ENCODE results near the gene ZBTB48. TPM values are rescaled to one million over a fixed set of nuclear protein-coding genes. Genes with fewer than 3 reads are reported as not detected.

The ZBTB48 gene
- total and polyA plus RNA-seq, 12 donors = 6.8 to 245 (median 31.2) TPM

DNA sequence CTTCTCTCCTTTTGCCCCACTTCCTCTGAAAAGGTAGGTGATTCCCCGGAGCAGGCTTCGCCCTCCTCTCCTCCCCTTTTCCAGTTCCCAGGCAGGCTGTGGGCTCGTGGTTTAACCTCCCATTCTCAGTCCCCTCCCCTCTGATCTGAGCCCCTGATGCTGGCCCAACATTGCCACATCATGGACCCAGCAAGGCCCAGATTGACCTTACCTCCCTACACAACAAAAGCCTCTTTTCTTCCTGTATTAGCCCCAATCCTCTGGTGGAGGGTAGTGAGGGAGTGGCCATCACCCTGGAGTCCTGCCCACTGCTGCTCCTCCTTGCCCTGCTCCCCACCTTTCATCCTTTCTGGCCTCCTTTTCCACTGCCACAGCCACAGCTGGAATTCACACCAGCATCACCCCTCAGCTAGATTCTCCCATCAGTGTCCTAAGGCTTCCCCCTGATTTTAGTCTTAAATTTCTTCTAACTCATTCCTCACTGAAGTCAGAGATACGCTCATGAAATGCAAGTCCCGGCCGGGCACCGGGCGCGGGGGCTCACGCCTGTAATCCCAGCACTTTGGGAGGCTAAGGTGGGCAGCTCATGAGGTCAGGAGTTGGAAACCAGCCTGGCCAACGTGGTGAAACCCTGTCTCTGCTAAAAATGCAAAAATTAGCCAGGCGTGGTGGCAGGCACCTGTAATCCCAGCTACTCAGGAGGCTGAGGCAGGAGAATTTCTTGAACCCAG lies 7.0 kb upstream of the ZBTB48 start:
- TF ChIP-seq POLR2A (IDR thresholded peaks at IDR 0.05) = no peak
- TF ChIP-seq, protein P1, sequence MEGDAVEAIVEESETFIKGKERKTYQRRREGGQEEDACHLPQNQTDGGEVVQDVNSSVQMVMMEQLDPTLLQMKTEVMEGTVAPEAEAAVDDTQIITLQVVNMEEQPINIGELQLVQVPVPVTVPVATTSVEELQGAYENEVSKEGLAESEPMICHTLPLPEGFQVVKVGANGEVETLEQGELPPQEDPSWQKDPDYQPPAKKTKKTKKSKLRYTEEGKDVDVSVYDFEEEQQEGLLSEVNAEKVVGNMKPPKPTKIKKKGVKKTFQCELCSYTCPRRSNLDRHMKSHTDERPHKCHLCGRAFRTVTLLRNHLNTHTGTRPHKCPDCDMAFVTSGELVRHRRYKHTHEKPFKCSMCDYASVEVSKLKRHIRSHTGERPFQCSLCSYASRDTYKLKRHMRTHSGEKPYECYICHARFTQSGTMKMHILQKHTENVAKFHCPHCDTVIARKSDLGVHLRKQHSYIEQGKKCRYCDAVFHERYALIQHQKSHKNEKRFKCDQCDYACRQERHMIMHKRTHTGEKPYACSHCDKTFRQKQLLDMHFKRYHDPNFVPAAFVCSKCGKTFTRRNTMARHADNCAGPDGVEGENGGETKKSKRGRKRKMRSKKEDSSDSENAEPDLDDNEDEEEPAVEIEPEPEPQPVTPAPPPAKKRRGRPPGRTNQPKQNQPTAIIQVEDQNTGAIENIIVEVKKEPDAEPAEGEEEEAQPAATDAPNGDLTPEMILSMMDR (IDR thresholded peaks at IDR 0.05) = no peak
- Histone ChIP-seq H3K9me3 (replicated peaks in 1 of 3) (no peaks in the 10 kb centered on the region), H3K27ac (no peak overlapping the region), H3K4me1 (replicated peaks in 1 of 2) (no peaks in the 10 kb centered on the region), H3K27me3 (no peaks in the 10 kb centered on the region), H3K4me3 (no peak overlapping the region), H3K36me3 (replicated peaks in 1 of 2) (no peaks in the 10 kb centered on the region)
- 69 to 86% (median 72%) methylated on average over 12 of the region's 12 CpGs for WGBS, 4 donors
- no peak for DNase-seq
- intact Hi-C loops (cut with DNase I) = no loop called here

DNA sequence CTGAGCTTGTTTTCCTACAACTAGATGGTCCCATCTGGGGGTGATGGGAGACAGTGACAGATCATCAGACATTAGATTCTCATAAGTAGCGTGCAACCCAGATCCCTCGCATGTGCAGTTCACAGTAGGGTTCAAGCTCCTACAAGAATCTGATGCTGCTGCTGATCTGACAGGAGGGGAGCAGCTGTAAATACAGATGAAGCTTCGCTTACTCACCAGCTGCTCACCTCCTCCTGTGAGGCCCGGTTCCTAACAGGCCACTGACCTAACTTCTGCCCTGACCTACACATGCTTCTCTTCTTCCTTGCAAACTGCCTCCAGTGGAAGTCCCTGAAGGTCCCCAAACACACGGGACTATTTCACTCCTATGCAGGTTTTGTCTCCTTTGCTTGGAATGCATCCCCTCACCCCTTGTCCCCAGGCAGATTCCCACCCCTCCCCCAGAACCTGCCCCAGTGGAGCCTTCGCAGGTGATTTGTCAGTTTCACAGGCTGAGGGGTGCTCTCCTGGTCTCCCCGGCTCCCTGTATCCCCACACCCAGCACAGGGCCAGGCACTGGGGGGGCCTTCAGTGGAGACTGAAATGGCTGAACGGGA lies 5.7 kb upstream of the ZBTB48 start:
- Histone ChIP-seq H3K36me3 (replicated peaks in 1 of 2) (no peaks in the 10 kb centered on the region), H3K4me1 (replicated peaks in 1 of 2) (peaks cover under 1 to 2% of the 10 kb centered on the region in 2 donors), H3K4me3 (no peak overlapping the region), H3K9me3 (replicated peaks in 1 of 3) (no peaks in the 10 kb centered on the region), H3K27me3 (no peaks in the 10 kb centered on the region), H3K27ac (no peak overlapping the region)
- intact Hi-C loops (cut with DNase I) = no loop called here
- no peak for TF ChIP-seq POLR2A (IDR thresholded peaks at IDR 0.05)
- TF ChIP-seq, protein P1 (IDR thresholded peaks at IDR 0.05) = no peak
- DNase-seq = no peak
- WGBS, 4 donors = 77 to 85% (median 80%) methylated on average over 8 of the region's 8 CpGs

DNA sequence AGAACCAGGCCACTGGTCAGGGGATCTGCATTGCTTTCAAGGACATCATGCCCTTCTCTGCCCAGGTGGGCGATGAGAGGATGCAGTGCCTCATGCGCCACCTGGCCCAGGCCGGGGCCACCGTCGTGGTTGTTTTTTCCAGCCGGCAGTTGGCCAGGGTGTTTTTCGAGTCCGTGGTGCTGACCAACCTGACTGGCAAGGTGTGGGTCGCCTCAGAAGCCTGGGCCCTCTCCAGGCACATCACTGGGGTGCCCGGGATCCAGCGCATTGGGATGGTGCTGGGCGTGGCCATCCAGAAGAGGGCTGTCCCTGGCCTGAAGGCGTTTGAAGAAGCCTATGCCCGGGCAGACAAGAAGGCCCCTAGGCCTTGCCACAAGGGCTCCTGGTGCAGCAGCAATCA lies 5.0 kb upstream of the ZBTB48 start:
- Histone ChIP-seq H3K27me3 (no peaks in the 10 kb centered on the region), H3K27ac (no peak overlapping the region), H3K9me3 (replicated peaks in 1 of 3) (no peaks in the 10 kb centered on the region), H3K4me3 (no peak overlapping the region), H3K4me1 (replicated peaks in 1 of 2) (peaks cover 4 to 6% of the 10 kb centered on the region in 2 donors), H3K36me3 (replicated peaks in 1 of 2) (no peaks in the 10 kb centered on the region)
- TF ChIP-seq POLR2A (IDR thresholded peaks at IDR 0.05) = no peak
- TF ChIP-seq, protein P1 (IDR thresholded peaks at IDR 0.05) = no peak
- 74 to 89% (median 88%) methylated on average over 3 to 14 of the region's 14 CpGs for WGBS, 4 donors
- intact Hi-C loops (cut with DNase I) = no loop called here
- DNase-seq = no peak

DNA sequence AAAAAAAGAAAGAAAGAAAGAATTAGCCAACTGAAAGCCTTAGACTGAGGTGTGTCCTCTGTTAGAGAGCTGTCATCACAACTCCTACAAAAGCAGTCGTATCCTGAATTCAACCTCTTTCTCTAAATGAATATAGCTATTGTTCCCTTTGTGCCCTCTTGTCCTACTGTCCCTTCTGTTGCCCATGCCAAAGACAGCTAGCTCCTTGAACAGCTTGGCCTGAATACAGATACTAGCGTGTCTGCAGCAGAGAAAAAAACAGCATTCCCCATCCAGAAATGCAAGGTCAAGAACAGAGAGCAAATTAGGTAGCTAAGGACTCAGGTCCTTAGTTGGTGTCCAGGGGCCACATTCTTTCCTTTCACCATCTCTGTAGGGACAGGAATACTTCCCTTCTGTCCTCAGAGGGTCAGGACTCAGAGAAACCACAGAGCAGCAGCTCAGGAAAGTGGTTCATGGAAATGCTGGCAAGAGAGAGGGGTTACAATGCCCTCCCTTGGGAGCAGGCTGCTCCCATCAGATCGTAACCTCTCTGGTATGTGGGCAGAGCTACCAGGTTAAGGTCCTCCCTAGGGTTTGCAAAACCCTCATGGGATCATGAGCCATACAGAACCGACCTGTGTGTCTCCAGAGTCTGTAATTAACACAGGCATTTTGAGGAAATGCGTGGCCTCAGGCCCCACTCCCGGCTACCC lies 1.8 kb upstream of the ZBTB48 start:
- TF ChIP-seq, protein P1 (IDR thresholded peaks at IDR 0.05) = no peak
- TF ChIP-seq POLR2A (IDR thresholded peaks at IDR 0.05) = no peak
- H3K27ac ChIP-seq = no peak overlapping the region

More for the DNA sequence above, 1.8 kb upstream of the ZBTB48 start:
- no peak for DNase-seq
- no peaks in the 10 kb centered on the region for H3K27me3 ChIP-seq
- intact Hi-C loops (cut with DNase I) = no loop called here
- H3K4me3 ChIP-seq = no peak overlapping the region
- H3K9me3 ChIP-seq (replicated peaks in 1 of 3) = no peaks in the 10 kb centered on the region
- WGBS, 4 donors = 73 to 84% (median 78%) methylated on average over 6 of the region's 6 CpGs
- peaks cover 17 to 31% of the 10 kb centered on the region in 2 donors for H3K4me1 ChIP-seq (replicated peaks in 1 of 2)
- no peaks in the 10 kb centered on the region for H3K36me3 ChIP-seq (replicated peaks in 1 of 2)

Measured in adrenal gland (tissue), 12 donors.